ENCODE results near the gene A4GNT.

Gene A4GNT

DNA sequence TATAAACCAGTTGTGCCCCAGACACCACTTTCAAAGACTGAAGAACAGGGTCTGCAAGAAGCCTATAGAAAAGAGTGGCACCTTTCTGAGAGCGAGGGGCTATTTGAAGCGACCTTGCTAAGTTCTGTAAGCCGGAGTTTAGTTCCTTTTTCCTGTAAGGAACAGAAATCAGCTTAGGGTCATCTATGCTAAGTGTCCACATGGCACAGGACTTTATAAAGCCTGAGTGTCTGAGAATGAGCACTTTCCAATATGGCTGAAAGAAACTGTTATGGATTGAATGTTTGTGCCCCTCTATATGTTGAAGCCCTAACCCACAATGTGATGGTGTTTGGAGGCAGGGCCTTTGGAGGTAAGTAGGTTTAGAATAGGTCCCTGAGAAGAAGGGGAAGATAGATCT, 4.0 kb upstream of the A4GNT start:
- TF ChIP-seq, protein P1, sequence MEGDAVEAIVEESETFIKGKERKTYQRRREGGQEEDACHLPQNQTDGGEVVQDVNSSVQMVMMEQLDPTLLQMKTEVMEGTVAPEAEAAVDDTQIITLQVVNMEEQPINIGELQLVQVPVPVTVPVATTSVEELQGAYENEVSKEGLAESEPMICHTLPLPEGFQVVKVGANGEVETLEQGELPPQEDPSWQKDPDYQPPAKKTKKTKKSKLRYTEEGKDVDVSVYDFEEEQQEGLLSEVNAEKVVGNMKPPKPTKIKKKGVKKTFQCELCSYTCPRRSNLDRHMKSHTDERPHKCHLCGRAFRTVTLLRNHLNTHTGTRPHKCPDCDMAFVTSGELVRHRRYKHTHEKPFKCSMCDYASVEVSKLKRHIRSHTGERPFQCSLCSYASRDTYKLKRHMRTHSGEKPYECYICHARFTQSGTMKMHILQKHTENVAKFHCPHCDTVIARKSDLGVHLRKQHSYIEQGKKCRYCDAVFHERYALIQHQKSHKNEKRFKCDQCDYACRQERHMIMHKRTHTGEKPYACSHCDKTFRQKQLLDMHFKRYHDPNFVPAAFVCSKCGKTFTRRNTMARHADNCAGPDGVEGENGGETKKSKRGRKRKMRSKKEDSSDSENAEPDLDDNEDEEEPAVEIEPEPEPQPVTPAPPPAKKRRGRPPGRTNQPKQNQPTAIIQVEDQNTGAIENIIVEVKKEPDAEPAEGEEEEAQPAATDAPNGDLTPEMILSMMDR (IDR thresholded peaks at IDR 0.05; ENCODE audit: borderline replicate concordance, control extremely low read depth, extremely low read depth, insufficient read depth, missing control alignments): no peak
- in situ Hi-C loops (cut with MboI; ENCODE audit: low sequenced_read_pairs, unreplicated experiment): no loop called here
- no peak for DNase-seq (ENCODE audit: low spot score)

- in situ Hi-C loops (cut with MboI; ENCODE audit: low sequenced_read_pairs, unreplicated experiment): no loop called here
- TF ChIP-seq, protein P1 (IDR thresholded peaks at IDR 0.05; ENCODE audit: borderline replicate concordance, control extremely low read depth, extremely low read depth, insufficient read depth, missing control alignments): no peak
- no peak for DNase-seq (ENCODE audit: low spot score)
Observed at GRCh38 chr3:138135833-138136194, 3.6 kb upstream of the A4GNT start.

DNA sequence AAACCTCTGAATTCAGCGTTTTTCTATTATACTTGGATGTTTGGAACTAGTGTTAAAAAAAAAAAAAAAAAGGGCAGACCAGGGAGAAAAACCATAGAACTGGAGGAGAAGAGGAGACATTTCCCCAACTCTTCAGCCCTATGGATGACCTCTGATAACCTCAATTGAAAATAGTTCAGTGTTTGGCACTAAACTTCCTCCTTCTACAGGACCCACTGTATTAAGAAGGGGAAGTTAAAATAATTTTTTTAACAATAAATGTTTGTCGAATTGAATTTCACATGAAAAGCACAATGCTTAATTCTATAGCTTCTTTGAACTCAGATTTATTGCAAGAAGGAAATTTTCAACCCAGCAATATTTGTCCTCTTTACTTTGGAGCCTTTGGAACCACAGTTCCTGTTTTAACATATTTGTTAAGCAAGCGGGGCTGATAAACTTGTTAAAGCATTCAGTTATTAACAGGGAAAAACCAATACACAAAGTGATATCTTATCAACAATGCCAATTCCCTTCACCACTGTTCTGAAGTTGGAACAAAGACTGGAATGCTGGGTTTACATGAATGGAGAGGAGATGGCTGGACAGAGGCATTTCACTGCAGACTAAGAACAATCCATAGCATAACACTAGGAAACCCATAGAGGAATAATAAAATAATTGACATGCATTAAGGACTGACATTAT, 3.1 kb upstream of the A4GNT start:
- TF ChIP-seq, protein P1 (IDR thresholded peaks at IDR 0.05; ENCODE audit: borderline replicate concordance, control extremely low read depth, extremely low read depth, insufficient read depth, missing control alignments): no peak
- in situ Hi-C loops (cut with MboI; ENCODE audit: low sequenced_read_pairs, unreplicated experiment): no loop called here
- DNase-seq (ENCODE audit: low spot score): no peak

- in situ Hi-C loops (cut with MboI; ENCODE audit: low sequenced_read_pairs, unreplicated experiment): no loop called here
- TF ChIP-seq, protein P1 (IDR thresholded peaks at IDR 0.05; ENCODE audit: borderline replicate concordance, control extremely low read depth, extremely low read depth, insufficient read depth, missing control alignments): no peak
- no peak for DNase-seq (ENCODE audit: low spot score)
Observed at GRCh38 chr3:138127636-138128365, 4.4 kb downstream of the A4GNT start.

DNA sequence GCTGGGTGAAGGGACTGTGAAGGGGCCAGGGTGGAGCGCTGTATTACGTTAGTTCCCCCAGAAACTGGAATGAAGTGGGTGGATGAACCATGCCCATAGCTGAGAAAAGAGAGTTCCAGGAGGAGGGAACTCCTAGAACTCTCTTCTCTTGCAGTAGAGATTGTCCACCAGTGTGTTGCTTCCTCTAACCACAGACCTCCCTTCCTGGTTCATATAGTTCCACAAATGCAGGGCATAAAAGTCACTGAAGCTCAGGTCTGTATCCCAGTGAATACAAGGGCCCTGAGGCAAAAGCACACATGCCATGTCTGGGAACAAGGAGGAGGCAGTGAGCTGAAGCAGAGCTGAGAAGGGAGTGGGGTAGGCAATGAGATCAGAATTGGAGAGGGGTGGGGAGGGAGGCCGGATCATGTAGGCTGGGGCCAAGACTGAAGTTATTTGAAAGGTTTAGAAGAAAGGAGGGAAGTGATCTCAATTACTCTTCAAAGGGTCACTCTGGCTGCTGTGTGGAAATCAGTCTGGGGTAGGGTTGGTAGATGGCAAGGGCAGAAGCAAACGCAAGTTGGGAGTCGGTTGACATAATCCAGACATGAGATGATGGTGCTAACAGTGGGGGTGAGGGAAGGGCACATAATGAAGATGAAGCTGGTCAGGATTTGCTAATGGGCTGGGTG, 6.5 kb downstream of the A4GNT start:
- no peak for DNase-seq (ENCODE audit: low spot score)
- TF ChIP-seq, protein P1 (IDR thresholded peaks at IDR 0.05; ENCODE audit: borderline replicate concordance, control extremely low read depth, extremely low read depth, insufficient read depth, missing control alignments): no peak
- in situ Hi-C loops (cut with MboI; ENCODE audit: low sequenced_read_pairs, unreplicated experiment): no loop called here

- TF ChIP-seq, protein P1 (IDR thresholded peaks at IDR 0.05; ENCODE audit: borderline replicate concordance, control extremely low read depth, extremely low read depth, insufficient read depth, missing control alignments): no peak
- DNase-seq (ENCODE audit: low spot score): no peak
- in situ Hi-C loops (cut with MboI; ENCODE audit: low sequenced_read_pairs, unreplicated experiment): no loop called here
Observed at GRCh38 chr3:138124706-138125355, 7.4 kb downstream of the A4GNT start.

Data from GM13976 (cell line).